NCI-H510A treated with DMSO at 0.1 percent for 48 hours (cell line): ENCODE measurements around the gene FOXP2.
"Not testable (repeated sequence)": the region's sequence is repeated elsewhere in the genome, so short reads cannot be mapped to it uniquely, and the experiment has no call there.

ENCODE experiments used
- DNase-seq: peaks from one replicate; lab custom pipeline; 2025; lab: John Stamatoyannopoulos, UW

The FOXP2 gene

GRCh38 chr7:114414156-114415063 is at the start of gene FOXP2:
TSS of gene FOXP2 (plus strand) at chr7:114414815. CDS start at chr7:114426512, 11,697 bp downstream.
- DNase-seq: peak; percentile 41

- DNase-seq: no peak
Measured at GRCh38 chr7:114365791-114366190, 48.8 kb upstream of the FOXP2 start.

GRCh38 chr7:114368492-114368891 is 46.1 kb upstream of the FOXP2 start:
- no peak for DNase-seq

GRCh38 chr7:114369294-114369693 is 45.3 kb upstream of the FOXP2 start:
- DNase-seq: no peak

DNA sequence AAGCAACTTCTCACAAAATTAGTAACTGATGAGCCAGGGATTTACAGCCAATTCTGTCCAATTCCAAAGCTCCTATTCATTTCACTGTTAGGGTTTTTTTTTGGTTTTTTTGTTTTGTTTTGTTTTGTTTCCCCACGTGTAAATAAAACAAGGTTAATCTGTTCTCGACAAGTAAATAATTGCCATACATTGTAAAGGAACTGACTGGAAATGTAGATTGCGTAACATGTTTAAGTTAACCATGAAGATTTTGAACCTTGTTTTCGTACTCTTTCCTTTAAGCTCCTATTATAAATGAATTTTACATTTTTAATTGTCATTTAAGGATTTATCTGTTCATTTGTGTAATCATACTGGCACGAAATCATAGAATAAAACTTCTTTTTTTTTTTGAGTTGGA is 42.0 kb upstream of the FOXP2 start:
- no peak for DNase-seq

- DNase-seq: no peak
Measured at GRCh38 chr7:114375907-114376306, 38.7 kb upstream of the FOXP2 start.

GRCh38 chr7:114383946-114384345 is 30.7 kb upstream of the FOXP2 start:
- not testable (repeated sequence) for DNase-seq

DNA sequence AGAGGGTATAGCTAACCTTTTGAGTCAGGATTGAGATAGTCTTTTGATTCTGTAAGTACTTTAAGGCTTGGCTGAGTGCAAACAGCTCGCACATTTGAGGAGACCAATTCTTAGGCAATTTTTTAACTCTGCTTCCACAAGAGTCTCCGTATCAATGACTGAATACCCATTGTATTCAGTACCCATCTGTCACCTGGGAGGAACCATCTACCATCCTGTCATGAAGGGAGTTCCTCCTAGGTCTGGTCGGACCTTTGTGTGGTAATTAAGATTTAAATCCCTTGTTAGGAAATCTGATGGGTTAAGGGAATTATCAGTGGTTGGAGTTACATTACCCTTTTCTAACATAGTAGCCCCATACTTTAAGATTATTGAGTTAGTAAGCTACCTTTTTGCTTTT is 30.3 kb upstream of the FOXP2 start:
- DNase-seq: not testable (repeated sequence)

DNA sequence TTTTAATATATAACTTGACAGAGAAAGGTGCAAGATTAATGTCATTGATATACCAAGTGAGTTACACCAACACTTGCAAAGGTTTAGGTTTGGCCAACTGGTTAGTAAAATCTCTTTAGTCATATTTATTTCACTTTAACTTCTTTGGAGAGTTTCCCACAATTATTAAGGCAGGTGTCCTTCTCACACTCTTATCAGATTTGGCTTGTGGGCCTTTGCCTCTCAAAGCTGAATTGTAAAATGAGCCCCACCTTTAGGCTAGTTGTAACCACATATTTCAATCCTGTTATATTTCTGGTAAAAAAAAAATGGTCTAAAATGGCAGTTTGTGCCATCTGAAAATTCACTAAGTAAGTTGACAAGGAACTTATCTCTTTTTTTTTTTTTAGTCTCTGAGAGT is 26.6 kb upstream of the FOXP2 start:
- no peak for DNase-seq

GRCh38 chr7:114392686-114393085 is 21.9 kb upstream of the FOXP2 start:
- no peak for DNase-seq

DNA sequence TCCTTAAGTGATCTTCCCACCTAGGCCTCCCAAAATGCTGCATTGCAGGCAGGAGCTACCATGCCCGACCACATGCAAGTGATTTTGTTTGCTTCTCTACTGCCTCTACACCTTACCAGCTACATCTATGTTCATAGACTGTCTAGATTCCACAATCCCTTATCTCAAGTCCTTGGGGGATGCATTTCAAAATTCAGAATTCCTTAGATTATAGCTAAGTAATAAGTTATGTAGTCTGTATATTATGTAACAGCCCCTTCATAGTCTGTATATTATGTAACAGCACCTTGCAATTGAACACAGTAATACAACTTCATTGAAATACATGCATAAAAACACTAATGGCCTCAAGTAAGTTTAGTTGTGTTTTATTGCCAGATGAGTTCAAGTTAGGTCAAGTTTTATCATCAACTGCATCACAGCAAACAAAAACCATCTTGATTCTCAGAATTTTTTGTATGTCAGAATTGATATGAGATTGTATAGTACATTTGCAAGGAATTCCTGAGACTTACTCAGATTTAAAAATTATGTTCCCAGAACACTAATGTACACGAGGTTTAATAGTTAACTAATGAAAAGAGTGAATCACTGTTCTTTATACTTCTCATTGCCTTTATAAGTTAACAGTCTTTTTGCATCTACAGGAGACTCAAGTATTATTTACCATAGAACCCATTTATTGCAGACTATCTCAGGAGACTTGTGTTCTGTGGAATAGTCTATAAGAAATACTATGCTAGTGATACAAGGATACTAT is 11.6 kb upstream of the FOXP2 start:
- no peak for DNase-seq

DNA sequence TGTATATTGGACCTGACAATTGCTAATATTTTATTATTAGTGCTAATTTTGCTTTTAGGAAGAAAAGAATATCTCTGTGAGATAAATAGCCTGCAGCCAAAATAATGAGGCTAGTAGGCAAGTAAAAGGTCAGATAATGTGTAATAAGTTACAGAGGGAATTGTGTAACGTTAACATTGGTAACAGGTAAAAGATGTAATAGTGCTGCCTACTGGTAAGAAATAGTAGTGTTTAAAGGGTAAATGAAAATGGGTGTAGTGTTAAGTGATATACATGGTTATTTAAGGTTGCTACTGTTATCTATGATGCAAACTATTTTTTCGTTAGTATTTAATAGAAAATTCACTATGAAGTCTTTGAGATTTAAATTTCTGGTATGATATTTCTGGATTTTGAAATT is 9.2 kb upstream of the FOXP2 start:
- no peak for DNase-seq

- no peak for DNase-seq
Measured at GRCh38 chr7:114409750-114410149, 4.9 kb upstream of the FOXP2 start.

GRCh38 chr7:114412548-114412947 is 2.1 kb upstream of the FOXP2 start:
- no peak for DNase-seq

DNA sequence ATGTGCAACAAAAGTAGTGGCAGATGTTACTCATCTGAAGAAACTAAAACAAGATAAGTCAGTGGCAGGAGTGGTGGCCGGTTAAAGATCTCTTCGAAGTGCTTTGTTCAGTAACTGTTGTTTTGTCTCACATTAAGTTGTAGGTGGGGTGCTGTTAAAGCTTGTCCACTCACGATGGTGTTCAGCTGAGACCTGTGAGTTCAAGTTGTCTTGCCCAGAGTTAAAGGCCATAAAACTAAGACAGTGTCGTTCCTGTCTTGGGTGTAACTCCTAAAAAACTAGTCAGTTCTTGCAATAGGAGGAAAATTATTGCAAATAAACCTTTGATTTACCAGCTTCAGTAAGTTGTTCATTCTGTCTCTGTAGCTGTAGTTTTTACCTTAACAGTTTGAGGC is 857 bp upstream of the FOXP2 start:
- no peak for DNase-seq

DNA sequence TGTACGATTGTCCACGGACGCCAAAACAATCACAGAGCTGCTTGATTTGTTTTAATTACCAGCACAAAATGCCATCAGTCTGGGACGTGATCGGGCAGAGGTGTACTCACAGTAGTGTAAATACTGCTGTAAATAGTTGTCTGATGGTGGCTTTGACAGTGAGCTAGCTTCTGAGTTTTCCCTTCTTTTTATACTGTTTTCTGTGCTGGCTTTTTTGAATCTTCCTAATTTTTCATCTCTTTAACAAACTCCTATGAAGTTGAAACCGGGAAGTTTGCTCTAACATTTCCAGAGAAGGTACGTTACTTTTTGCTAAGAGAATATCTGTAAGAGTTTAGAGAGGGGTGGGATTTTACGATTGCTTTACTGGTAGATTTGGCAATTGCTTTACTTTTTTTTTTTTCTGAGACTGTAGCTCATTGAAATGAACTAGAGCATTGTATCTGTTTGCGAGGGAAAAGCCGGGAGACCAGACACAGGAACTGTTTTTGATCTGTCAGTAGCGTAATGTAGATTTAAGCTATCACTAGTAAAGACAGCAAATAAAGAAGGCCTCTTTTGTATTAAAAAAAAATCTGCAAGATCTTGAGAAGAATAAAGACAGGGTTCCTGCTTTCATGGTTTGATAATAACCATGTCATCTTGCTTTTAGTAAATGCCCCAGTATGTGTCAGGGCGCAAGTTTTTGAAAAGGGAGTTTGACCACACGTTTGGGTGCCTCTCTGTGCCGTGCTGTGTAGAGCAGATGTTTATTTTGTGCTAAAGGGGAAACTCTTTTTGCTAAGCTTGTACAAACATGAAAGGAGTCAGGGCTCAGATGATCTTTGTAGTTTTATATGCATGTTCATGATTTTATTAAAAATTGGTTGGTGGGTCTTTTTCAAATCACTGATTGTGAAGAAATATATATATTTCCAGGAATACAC is 712 bp downstream of the FOXP2 start:
- peak; percentile 37 for DNase-seq

DNA sequence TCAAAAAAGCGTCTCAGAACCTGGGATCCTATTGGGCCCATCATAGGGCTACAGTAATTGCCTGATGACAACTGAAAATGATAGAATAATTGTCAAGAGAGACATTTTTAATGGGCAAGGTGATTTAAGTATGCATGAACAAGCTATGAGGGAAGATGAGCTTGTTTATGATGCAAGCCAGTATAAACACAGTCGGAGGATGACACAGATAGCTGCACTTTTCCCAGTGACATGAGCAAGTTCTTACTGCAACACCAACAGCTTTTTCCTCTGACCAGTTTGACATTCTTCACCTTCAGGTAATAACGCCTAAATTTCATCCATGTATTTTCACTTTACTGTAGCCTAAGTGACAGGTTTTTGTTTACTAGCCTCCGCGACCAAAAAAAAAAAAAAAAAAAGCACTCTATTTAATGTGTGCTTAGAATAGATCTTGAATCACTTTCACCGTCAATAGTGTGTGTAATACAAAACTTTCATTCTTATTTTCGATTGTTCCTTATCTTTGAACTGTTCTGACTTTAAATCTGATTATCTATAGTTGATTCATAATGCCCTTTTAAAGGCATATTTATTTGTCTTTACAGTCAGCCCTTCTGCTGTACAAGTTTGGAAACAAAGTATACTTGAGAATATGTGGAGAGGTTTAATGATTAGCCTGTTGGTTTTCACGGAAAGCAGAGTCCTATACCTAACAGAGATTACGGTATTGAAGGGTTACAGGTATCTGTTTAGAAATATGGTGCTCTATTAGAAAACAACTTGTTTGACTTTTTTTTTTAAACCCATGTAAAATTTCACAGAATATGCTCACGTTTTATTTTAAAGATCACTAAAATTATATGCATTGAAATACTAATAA is 1.7 kb downstream of the FOXP2 start:
- peak; percentile 52 for DNase-seq

- DNase-seq: no peak
Measured at GRCh38 chr7:114417290-114417689, 2.7 kb downstream of the FOXP2 start.

DNA sequence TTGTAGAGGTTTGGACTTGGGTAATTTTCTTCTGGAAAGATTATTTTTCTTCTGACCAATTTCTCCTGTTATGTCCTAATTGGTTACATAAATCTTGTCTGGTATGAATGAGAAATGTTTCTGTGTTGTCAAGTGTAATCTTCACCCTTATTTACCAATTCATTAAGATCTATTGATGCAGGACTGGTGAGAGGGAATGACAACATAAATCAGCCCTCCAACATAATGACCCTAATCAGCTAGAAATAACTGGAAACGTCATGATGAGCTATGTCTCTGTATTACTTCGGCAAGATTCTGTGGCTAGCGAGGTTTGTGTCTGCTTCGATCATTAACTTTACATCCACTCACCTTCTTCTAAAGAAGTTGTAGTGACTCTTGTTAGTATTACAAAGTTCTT is 3.5 kb downstream of the FOXP2 start:
- no peak for DNase-seq

DNA sequence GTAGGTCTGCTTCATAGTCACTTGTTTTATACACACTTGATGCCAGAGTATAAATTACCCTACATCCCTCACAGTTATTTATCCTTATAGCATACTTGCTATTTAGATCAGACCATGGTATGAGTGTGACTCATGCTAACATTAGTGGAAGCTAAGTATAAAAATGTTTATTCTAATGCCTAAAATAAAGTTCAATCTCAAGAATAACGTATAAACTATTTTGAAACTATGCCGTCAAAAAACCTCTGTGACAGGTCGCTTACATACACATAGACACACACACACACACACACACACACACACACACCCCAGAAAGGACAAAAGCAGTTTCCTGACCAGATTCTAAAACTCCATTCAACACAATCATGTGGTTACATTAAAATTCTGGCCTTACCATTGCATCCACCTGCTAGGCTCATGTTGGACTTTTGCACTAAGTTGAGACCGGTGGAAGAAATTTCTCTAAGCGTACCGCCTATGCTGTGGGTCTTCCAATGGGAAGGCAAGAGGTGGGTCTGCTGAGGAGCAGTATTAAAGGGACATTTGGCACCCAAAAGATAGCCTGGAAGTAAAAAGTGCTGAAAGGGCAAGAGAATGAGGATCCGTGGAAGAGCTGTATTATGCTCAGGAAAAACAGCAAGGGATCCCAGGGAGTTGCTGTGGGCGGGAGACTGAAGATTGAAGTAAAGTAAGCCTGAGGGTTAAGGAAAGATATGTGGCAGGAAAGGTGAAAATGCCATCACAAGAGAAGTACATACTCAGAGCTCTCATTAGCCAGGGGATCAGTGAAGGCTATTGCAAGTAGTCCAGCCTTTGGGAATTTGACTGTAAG is 5.0 kb downstream of the FOXP2 start:
- no peak for DNase-seq
